Upper lobe of right lung (tissue), 1 donor: Measurements from ENCODE around the gene LCN6. TPM values are rescaled to one million over a fixed set of nuclear protein-coding genes. Genes with fewer than 3 reads are reported as not detected.
"Not testable (repeated sequence)": the region's sequence is repeated elsewhere in the genome, so short reads cannot be mapped to it uniquely, and the experiment has no call there.

Source experiments
- ATAC-seq: fragments of 200-7000 bp; cut with Tn5 transposase; one replicate; pipeline ENCODE4 v1.9.1; 2020; ENCODE audit warnings: mild to moderate bottlenecking, moderate library complexity
- DNase-seq: peaks from one replicate; pipeline ENCODE4 v3.0.0-alpha.2; 2020
- H3K27ac ChIP-seq: fragments of 200-600 bp; one replicate; pipeline ENCODE4 v1.8.0; 2022
- H3K27me3 ChIP-seq: fragments of 200-600 bp; one replicate; pipeline ENCODE4 v1.8.0; 2022; ENCODE audit warnings: mild to moderate bottlenecking
- H3K36me3 ChIP-seq: fragments of 200-600 bp; one replicate; pipeline ENCODE4 v1.8.0; 2022
- H3K4me1 ChIP-seq: fragments of 200-600 bp; one replicate; pipeline ENCODE4 v1.8.0; 2022
- H3K4me3 ChIP-seq: fragments of 200-600 bp; one replicate; pipeline ENCODE4 v1.8.0; 2022; ENCODE audit warnings: mild to moderate bottlenecking
- H3K9me3 ChIP-seq: fragments of 200-600 bp; one replicate; pipeline ENCODE4 v1.8.0; 2022
- CTCF ChIP-seq: fragments of 200-600 bp; IDR thresholded peaks from one replicate; pipeline ENCODE4 v1.8.0; 2022; ENCODE audit warnings: antibody characterized with exemption
- intact Hi-C: fragments of 100-400 bp; cut with DNase I; formaldehyde crosslinking; loops from one replicate; pipeline ENCODE4 v1.11.0; 2022
- total RNA-seq: library from RNA; stranded (reverse); fragmentation: NEBNext Ultra II Directional; extraction: Animal tissue kit (Norgen Biotek cat#: 25700); gene quantifications from one replicate; pipeline ENCODE4 v1.2.1, GENCODE V29; 2021
- donor health status: DM: no; HTN: yes; CAD: no; lungs with severe emphysema.

LCN6 gene
- total RNA-seq, 1 donor from 2014 or later: 21.5 TPM

- H3K27me3 ChIP-seq: peaks cover 8% of the 10 kb centered on the region
- H3K4me3 ChIP-seq: peak overlapping the region; percentile 44
- H3K27ac ChIP-seq: peak overlapping the region; percentile 70
- H3K36me3 ChIP-seq: no peaks in the 10 kb centered on the region
- intact Hi-C loops: no loop called here
- peaks cover 28% of the 10 kb centered on the region for H3K4me1 ChIP-seq
- TF ChIP-seq CTCF: no peak
- ATAC-seq (no peak), DNase-seq (no peak)
- H3K9me3 ChIP-seq: no peaks in the 10 kb centered on the region
Measured at GRCh38 chr9:136712690-136713544, 35.4 kb downstream of the LCN6 start.

- Histone ChIP-seq H3K4me1 (peaks cover 28% of the 10 kb centered on the region), H3K36me3 (no peaks in the 10 kb centered on the region), H3K27ac (peak within 1 kb of the TSS; percentile 70), H3K4me3 (peak within 1 kb of the TSS; percentile 44), H3K27me3 (peaks cover 8% of the 10 kb centered on the region), H3K9me3 (no peaks in the 10 kb centered on the region)
- DNase-seq (no peak), ATAC-seq (peak; percentile 16)
- intact Hi-C loops: no loop called here
- no peak for TF ChIP-seq CTCF
Measured at GRCh38 chr9:136711751-136712689, 36.3 kb downstream of the LCN6 start, which contains the start of gene DIPK1B. Gene DIPK1B, plus strand, starts transcription at chr9:136712572. Its CDS starts 94 bp downstream, at chr9:136712666.

- H3K36me3 ChIP-seq, H3K27me3 ChIP-seq, DNase-seq, H3K4me3 ChIP-seq, H3K9me3 ChIP-seq, H3K27ac ChIP-seq, ATAC-seq, intact Hi-C loops: not testable (repeated sequence)
- peaks cover 28% of the 10 kb centered on the region for H3K4me1 ChIP-seq
Measured at GRCh38 chr9:136711219-136711648, 37.1 kb downstream of the LCN6 start.

GRCh38 chr9:136710543-136710942 lies 37.8 kb downstream of the LCN6 start:
- Histone ChIP-seq H3K9me3 (no peaks in the 10 kb centered on the region), H3K4me3 (no peak overlapping the region), H3K27me3 (peaks cover 8% of the 10 kb centered on the region), H3K27ac (no peak overlapping the region), H3K4me1 (peaks cover 27% of the 10 kb centered on the region), H3K36me3 (no peaks in the 10 kb centered on the region)
- TF ChIP-seq CTCF: no peak
- DNase-seq (no peak), ATAC-seq (no peak)
- intact Hi-C loops: no loop called here

GRCh38 chr9:136709454-136710109 lies 38.7 kb downstream of the LCN6 start:
- no peak for TF ChIP-seq CTCF
- ATAC-seq (no peak), DNase-seq (no peak)
- intact Hi-C loops: no loop called here
- no peak overlapping the region for H3K27ac ChIP-seq
- no peak overlapping the region for H3K4me3 ChIP-seq
- no peaks in the 10 kb centered on the region for H3K36me3 ChIP-seq
- peaks cover 20% of the 10 kb centered on the region for H3K4me1 ChIP-seq
- H3K9me3 ChIP-seq: no peaks in the 10 kb centered on the region
- H3K27me3 ChIP-seq: peaks cover 8% of the 10 kb centered on the region
